Muscle layer of duodenum (tissue), 2 donors: ENCODE data around the gene NCAM1.

Experiments used
- H3K27ac ChIP-seq: one replicate; pipeline ENCODE4 v1.7.0; 2013; ENCODE audit warnings: mild to moderate bottlenecking, low read length
- H3K27me3 ChIP-seq: one replicate; pipeline ENCODE4 v1.7.0; 2013; ENCODE audit warnings: low read depth, mild to moderate bottlenecking, control low read depth, low read length
- H3K36me3 ChIP-seq, 2 donors: one replicate each; pipeline ENCODE4 v1.7.0; 2013; ENCODE audit warnings: low read length in 2 of 2, control low read depth in 1 of 2, mild to moderate bottlenecking in 1 of 2; ENCODE audit not compliant: insufficient read depth in 2 of 2, control insufficient read depth in 1 of 2
- H3K4me1 ChIP-seq, 2 donors: one replicate each; pipeline ENCODE4 v1.7.0; 2013; ENCODE audit warnings: low read length in 2 of 2, mild to moderate bottlenecking in 2 of 2, control low read depth in 1 of 2, moderate library complexity in 1 of 2; ENCODE audit not compliant: insufficient read depth in 2 of 2, control insufficient read depth in 1 of 2
- H3K4me3 ChIP-seq, 2 donors: one replicate each; pipeline ENCODE4 v1.7.0; 2013; ENCODE audit warnings: low read length in 2 of 2, low read depth in 1 of 2, mild to moderate bottlenecking in 1 of 2
- H3K9me3 ChIP-seq, 2 donors: one replicate each; pipeline ENCODE4 v1.7.0; 2013; ENCODE audit warnings: low read length in 2 of 2, control low read depth in 1 of 2, mild to moderate bottlenecking in 1 of 2; ENCODE audit not compliant: control insufficient read depth in 1 of 2
- donor health status: healthy.

NCAM1 gene

DNA sequence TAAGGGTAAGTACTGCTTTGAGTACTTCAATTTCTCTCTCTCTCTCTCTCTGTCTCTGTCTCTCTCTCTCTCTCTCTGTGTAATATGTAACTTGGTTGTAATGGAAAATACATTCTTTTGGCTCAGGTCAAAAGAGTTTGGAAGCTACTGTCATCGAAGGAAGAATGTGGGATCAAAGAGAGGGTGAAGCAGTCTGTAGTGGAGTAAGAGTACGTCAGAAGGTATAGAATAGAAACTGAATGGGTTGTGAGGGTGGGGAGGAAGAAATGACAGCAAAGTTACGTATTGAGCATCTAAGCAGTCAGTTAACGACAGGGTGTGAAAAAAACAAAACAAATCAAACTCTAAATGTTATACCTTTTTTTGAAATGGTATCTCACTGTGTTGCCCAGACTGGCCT, 10.0 kb downstream of the NCAM1 start:
- Histone ChIP-seq H3K4me3 (no peak overlapping the region), H3K9me3 (no peaks in the 10 kb centered on the region), H3K4me1 (no peaks in the 10 kb centered on the region), H3K27ac (no peak overlapping the region), H3K27me3 (no peaks in the 10 kb centered on the region), H3K36me3 (no peaks in the 10 kb centered on the region)

DNA sequence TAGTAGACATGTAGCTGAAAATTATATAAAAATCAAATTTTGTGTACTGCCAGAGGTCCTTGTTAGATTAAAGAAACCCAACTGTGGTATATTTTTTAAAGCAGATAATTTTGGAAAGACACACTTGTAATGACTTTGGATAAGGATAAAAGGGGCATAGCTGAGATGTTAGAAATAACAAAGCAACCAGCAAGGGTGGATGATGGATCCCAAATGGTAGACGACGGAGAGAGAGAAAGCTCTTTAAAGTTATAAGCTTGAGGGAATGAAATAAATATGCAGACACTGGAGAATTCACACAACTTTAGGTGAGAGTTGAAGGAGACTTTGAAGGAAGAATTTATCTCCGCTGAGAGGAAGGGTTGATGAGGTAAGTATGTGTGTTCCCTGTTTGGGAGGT, 10.6 kb downstream of the NCAM1 start:
- H3K4me3 ChIP-seq = no peak overlapping the region
- no peaks in the 10 kb centered on the region for H3K9me3 ChIP-seq
- no peaks in the 10 kb centered on the region for H3K36me3 ChIP-seq
- no peak overlapping the region for H3K27ac ChIP-seq
- no peaks in the 10 kb centered on the region for H3K4me1 ChIP-seq
- H3K27me3 ChIP-seq = no peaks in the 10 kb centered on the region

DNA sequence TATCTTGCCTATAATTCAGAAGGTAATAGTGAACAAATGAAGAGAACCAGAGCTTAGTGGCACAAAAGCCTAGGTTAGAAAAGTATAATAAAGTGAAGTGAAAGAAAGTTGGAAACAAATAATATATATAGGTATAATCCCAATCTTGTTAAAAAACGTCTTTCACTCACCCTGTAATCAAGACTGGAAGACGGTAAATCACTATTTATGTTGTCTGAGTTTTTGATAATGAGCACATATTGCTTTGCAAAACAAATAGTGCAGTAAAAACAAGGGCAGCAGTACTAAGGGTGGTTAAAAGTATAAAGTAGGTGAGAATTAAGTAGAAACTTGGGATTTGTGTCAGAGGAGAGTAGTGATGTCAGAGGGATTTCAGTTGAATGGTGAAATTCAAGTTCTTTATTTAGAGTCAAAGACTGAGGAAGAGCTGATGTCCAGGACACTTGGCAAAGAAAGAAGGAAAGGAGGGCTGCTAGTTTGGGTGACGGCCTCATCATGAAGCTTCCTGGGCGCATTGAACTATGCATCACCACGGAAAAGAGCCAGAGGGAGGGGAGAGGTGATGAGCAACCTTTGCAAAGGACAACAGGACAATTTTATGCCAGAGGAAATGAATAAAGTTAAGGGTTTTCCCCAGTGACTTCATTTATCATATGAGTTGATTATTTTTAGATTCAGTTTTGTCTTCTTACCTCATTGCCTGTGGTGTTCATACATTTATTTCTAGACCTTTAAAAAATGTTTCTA, 11.4 kb downstream of the NCAM1 start:
- H3K9me3 ChIP-seq = no peaks in the 10 kb centered on the region
- H3K27ac ChIP-seq = no peak overlapping the region
- H3K27me3 ChIP-seq = no peaks in the 10 kb centered on the region
- no peak overlapping the region for H3K4me3 ChIP-seq
- H3K4me1 ChIP-seq = no peaks in the 10 kb centered on the region
- H3K36me3 ChIP-seq = no peaks in the 10 kb centered on the region

DNA sequence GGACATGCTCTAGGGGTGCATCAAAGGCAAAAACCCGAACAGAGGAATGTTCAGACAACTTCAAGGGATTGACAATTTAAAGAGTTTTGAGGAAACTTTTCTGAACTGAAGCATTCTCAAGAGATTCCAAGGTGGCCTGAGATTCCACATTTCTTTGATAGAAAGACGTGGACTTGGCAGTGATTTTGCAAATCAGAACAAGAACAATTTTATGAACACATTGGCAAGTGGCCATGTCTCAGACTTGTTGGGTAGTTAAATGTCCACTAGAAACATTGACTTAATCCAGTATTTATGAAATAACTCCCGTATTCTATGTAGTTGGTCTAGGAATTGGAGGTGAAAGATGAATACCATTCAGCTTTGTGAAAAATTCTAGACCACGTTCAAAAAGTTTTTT, 13.8 kb downstream of the NCAM1 start:
- no peaks in the 10 kb centered on the region for H3K4me1 ChIP-seq
- no peaks in the 10 kb centered on the region for H3K36me3 ChIP-seq
- H3K27ac ChIP-seq = no peak overlapping the region
- no peak overlapping the region for H3K4me3 ChIP-seq
- no peaks in the 10 kb centered on the region for H3K27me3 ChIP-seq
- no peaks in the 10 kb centered on the region for H3K9me3 ChIP-seq

DNA sequence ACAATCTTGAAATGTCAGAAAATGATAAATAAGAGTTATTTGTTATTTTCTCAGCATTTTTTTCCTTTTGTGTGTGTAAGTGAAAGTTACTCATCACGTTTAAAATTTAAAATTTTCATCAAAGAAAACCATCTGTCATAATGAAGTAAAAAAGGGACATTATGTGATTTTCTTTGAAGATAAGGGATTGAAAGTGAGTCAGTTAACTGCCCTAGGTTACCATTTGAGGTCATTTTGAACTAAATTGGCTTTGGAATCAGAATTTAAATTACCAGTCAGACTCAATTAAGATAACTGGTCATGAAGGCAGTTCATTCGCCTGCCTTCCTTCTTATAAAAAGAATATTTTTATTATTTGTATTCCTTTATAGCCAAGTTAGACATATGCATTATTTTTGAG, 14.3 kb downstream of the NCAM1 start:
- Histone ChIP-seq H3K36me3 (no peaks in the 10 kb centered on the region), H3K4me1 (no peaks in the 10 kb centered on the region), H3K27me3 (no peaks in the 10 kb centered on the region), H3K9me3 (no peaks in the 10 kb centered on the region), H3K27ac (no peak overlapping the region), H3K4me3 (no peak overlapping the region)

DNA sequence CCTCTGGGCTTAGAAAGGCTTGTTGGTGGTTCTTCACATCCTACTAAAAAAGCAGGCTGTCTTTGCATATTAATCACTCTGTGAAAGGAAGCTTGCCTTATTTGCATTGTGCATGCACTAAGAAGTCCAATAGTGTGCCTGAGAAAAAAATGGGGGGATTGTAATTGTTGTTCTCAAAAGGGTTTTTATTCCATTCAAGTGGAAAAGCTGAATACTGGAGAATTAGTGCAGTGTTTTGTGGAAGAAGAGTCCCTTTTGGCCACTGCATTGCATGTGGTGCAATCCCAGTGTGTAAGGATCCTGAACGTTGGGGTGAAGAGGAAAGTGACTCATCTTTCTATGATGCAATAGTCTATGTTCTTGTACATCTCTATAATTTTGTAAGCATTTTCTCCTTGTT, 16.5 kb downstream of the NCAM1 start:
- Histone ChIP-seq H3K27me3 (no peaks in the 10 kb centered on the region), H3K27ac (no peak overlapping the region), H3K4me3 (no peak overlapping the region), H3K9me3 (no peaks in the 10 kb centered on the region), H3K4me1 (no peaks in the 10 kb centered on the region), H3K36me3 (no peaks in the 10 kb centered on the region)

DNA sequence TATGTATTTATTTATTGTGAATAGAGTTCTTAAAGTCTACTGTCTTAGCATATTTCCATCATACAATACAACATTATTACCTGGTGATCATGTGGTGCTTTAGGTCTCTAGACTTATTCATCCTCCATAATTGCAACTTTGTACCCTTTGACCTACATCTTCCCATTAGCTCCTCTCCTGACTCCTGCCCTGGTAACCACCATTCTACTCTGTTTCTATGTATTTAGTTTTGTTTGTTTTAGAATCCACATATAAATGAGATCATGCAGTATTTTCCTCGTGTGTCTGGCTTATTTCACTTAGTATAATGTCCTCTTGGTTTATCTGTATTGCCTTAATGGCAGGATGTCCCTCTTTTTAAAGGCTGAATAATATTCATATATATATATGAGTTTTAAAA, 22.7 kb downstream of the NCAM1 start:
- Histone ChIP-seq H3K4me3 (no peak overlapping the region), H3K36me3 (no peaks in the 10 kb centered on the region), H3K27me3 (no peaks in the 10 kb centered on the region)

DNA sequence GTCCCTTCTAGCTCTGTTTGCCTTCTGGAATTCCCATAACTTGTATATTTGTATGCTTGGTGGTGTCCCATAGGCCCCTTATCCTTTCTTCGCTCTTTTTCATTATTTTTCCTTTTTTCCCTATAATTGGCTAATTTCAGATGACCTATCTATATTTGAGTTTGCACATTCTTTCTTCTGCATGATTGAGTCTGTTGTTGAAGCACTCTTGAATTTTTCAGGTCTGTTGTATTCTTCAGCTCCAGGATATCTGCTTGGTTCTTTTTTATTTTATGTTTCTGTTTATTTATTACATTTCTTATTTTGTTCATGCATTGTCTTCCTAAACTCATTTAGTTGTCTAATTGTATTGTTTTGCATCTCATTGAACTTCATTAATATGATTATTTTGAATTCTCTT, 28.0 kb downstream of the NCAM1 start:
- H3K9me3 ChIP-seq = peaks cover 0 to 21% of the 10 kb centered on the region in 2 donors

More for the DNA sequence above, 22.7 kb downstream of the NCAM1 start:
- no peak overlapping the region for H3K27ac ChIP-seq
- no peaks in the 10 kb centered on the region for H3K4me1 ChIP-seq
- H3K9me3 ChIP-seq = peaks cover 0 to 10% of the 10 kb centered on the region in 2 donors

DNA sequence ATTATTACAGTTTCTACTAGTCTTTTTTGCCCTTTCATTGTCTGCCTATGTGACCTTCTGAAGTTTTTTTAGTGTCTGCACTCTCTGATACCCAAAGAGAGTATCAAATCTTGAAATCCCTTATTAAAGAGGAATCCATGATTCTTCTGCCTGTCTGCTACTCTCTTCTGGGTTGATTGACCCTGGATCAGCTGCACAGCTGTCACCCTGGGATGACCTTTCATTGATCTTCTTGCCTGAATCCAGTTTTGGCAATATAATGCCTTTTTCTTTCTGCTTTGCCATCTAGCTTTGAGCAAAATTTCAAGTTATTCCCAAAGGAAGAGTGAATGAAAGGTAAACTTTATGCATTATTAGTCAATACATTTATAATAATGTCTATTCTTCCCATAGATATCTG, 32.6 kb downstream of the NCAM1 start:
- Histone ChIP-seq H3K4me3 (no peak overlapping the region), H3K36me3 (no peaks in the 10 kb centered on the region), H3K9me3 (peaks cover 0 to 12% of the 10 kb centered on the region in 2 donors), H3K27me3 (no peaks in the 10 kb centered on the region), H3K4me1 (no peaks in the 10 kb centered on the region), H3K27ac (no peak overlapping the region)

More for the DNA sequence above, 28.0 kb downstream of the NCAM1 start:
- Histone ChIP-seq H3K36me3 (no peaks in the 10 kb centered on the region), H3K4me1 (no peaks in the 10 kb centered on the region), H3K27ac (no peak overlapping the region), H3K27me3 (no peaks in the 10 kb centered on the region), H3K4me3 (no peak overlapping the region)

DNA sequence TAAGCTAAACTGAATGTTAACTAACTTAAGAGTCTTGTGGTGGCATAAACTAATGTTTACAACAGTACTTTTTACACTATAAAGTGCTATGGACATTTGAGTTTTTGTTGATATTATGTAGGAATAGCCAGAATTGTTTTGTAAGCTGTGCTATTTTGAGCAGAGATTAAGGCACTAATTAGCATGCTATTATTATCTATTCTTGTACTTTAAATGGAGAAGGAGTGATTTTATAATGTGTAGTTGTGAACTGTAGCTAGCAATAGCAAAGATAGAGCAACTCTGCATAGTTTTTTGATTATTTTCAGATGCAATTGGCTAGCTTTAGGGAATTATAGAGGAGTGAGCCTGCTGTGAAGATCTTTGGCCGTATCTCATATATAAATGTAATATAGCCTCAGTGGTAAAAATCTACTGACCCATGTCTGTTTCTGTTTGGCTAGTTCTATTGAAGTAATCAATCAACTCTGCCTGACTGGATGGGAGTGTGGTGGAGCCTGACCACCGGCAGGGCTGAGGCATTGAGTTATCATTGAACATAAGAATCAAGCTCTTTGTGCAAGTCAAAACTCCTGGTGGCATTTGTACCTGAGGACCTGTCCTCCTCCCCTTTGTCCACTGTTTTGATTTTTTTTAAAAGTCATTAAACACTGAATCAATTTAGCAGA, 34.3 kb downstream of the NCAM1 start:
- Histone ChIP-seq H3K27ac (no peak overlapping the region), H3K36me3 (no peaks in the 10 kb centered on the region), H3K9me3 (no peaks in the 10 kb centered on the region), H3K27me3 (no peaks in the 10 kb centered on the region), H3K4me1 (no peaks in the 10 kb centered on the region), H3K4me3 (no peak overlapping the region)

DNA sequence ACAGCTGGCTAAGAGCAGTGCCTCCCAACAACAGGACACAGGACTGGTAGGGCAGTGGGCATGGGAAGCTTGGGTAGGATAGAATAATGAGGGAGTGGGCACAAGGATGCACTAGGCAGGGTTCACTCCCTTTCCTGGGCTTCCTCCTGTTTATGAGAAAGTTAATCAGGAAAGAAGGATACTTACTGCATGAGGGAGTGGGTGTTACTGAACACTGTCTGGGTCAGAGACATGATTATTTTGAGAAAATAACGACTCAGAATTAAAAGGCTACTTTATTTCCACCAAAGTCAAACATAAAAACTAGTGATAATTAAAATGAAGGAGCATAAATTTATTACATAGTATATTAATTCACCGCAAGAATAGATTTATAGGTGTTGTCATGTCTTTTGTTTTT, 35.8 kb downstream of the NCAM1 start:
- Histone ChIP-seq H3K9me3 (no peaks in the 10 kb centered on the region), H3K36me3 (no peaks in the 10 kb centered on the region), H3K4me3 (no peak overlapping the region), H3K27ac (no peak overlapping the region), H3K27me3 (no peaks in the 10 kb centered on the region), H3K4me1 (no peaks in the 10 kb centered on the region)
